GM12873 (cell line): ENCODE results near the gene CLHC1.

ENCODE experiments used
- TF ChIP-seq, protein P1 (sequence below): IDR thresholded peaks from 2 replicates; pipeline ENCODE4 v1.5.1; 2012; ENCODE audit warnings: low read depth, mild to moderate bottlenecking, moderate library complexity, low read length, control low read depth; ENCODE audit not compliant: insufficient read depth; ENCODE audit errors: missing control alignments

CLHC1 gene

GRCh38 chr2:55148269-55148668 lies 83.8 kb downstream of the CLHC1 start:
- TF ChIP-seq, protein P1, sequence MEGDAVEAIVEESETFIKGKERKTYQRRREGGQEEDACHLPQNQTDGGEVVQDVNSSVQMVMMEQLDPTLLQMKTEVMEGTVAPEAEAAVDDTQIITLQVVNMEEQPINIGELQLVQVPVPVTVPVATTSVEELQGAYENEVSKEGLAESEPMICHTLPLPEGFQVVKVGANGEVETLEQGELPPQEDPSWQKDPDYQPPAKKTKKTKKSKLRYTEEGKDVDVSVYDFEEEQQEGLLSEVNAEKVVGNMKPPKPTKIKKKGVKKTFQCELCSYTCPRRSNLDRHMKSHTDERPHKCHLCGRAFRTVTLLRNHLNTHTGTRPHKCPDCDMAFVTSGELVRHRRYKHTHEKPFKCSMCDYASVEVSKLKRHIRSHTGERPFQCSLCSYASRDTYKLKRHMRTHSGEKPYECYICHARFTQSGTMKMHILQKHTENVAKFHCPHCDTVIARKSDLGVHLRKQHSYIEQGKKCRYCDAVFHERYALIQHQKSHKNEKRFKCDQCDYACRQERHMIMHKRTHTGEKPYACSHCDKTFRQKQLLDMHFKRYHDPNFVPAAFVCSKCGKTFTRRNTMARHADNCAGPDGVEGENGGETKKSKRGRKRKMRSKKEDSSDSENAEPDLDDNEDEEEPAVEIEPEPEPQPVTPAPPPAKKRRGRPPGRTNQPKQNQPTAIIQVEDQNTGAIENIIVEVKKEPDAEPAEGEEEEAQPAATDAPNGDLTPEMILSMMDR: no peak

- TF ChIP-seq, protein P1: no peak
These were observed 84.6 kb downstream of the CLHC1 start for GRCh38 chr2:55147531-55147930.

GRCh38 chr2:55147041-55147440 lies 85.1 kb downstream of the CLHC1 start:
- TF ChIP-seq, protein P1: no peak

DNA sequence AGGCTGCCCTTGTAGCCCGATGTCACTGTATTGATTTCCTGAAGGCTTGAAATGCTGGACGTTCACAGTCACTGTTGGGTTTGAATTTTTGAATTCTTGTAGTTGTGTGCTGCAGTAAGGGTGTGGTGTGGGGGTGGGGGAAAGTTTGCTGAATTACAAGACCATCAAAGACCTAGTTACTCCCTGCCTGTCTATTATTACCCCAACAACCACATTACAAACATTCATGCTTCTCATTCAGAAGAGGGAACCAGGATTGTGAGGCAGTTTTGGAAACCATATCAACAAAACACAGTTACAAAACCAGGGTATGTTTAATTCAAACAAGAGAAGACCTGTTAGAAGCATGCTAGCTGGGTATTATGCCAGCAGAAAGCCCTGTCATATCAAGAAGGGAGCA lies 85.8 kb downstream of the CLHC1 start:
- TF ChIP-seq, protein P1: no peak

DNA sequence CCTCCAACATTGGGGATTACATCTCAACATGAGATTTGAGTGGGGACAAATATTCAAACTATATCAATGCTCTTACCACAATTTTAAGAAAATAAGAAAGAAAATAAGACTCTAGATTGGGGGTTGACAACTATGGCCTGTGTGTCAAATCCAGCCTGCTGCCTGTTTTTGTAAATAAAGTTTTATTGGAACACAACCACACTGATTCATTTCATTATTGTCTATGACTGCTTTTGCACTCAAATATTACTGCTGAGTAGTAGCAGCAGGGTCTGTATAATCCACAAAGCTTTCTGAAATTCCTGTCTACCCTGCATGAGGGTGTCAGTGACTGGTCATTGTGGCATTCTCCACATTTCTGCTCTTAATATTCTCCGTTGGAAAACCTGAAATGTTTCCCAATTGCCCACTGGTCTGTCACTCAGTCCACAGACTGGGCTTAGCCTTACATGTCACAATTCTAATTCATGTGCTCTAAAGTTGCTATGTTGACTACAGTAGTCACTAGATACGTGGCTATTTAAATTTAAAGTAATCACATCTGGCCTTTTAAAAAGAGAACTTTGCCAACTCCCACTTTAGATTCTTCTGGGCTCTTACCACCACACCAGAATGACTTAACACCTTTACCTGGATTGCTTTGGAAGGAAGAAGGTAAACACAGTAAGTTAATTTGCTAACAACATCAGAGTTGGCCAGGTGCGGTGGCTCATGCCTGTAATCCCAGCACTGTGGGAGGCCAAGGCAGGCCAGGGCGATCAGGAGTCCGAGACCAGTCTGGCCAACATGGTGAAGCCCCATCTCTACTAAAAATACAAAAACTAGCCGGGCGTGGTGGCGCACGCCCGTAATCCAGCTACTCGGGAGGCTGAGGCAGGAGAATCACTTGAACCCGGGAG lies 86.9 kb downstream of the CLHC1 start:
- TF ChIP-seq, protein P1: no peak

DNA sequence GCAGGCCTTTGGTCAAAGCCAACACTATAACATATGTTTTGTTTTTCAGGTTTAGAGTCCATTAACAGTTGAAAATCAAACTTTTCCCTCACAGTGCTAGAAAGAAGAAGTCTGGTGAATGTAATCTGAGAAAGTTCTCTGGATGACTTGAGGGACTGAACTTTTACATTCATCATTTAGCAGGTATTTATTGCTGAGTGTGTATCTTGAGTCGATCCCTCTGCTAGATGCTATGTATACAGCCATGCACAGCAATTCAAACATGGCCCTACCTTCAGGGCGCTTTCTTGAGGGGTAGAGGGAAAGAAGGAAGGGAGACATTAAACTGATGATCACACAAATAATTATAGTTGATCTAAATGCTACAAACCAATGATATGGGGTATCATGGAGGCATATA lies 89.6 kb downstream of the CLHC1 start:
- TF ChIP-seq, protein P1: no peak

- TF ChIP-seq, protein P1: no peak
These were observed 90.3 kb downstream of the CLHC1 start for GRCh38 chr2:55141572-55142413.
